A673 (cell line): Measurements from ENCODE around the gene PLPP2. TPM values are rescaled to one million over a fixed set of nuclear protein-coding genes. Genes with fewer than 3 reads are reported as not detected.
A peak's percentile ranks its signal among the peaks of the same experiment; 100 is the strongest.

Experiments used
- BruUV-seq: library from RNA; stranded (reverse); fragments of 400-500 nt; replicated peaks from 2 replicates; lab custom pipeline; 2021; lab: Mats Ljungman, UMichigan
- CTCF ChIA-PET: fragments of 300-600 bp; sonication (Branson Sonifier 250); formaldehyde crosslinking; loops from one replicate; lab custom pipeline; 2022; ENCODE audit warnings: antibody characterized with exemption; lab: Charles Lee
- POLR2A ChIA-PET: fragments of 300-600 bp; sonication (Branson Sonifier 250); formaldehyde crosslinking; loops from one replicate; lab custom pipeline; 2022; ENCODE audit warnings: antibody characterized with exemption; ENCODE audit not compliant: low non-redundant PET; lab: Charles Lee
- DNase-seq: peaks from one replicate; pipeline ENCODE4 v3.0.0-alpha.2; 2015; ENCODE audit warnings: low spot score
- H3K27ac ChIP-seq: fragments of 200-600 bp; sonication (generic); 2 replicates; pipeline ENCODE4 v1.5.1; 2016; ENCODE audit warnings: mixed run types, low read depth, mild to moderate bottlenecking, mixed read lengths, antibody characterized with exemption, low read length; ENCODE audit not compliant: poor library complexity, severe bottlenecking
- H3K27me3 ChIP-seq: fragments of 200-600 bp; sonication (generic); replicated peaks from 2 replicates; pipeline ENCODE4 v1.6.1; 2017; ENCODE audit warnings: mixed run types, low read depth, mild to moderate bottlenecking, mixed read lengths, antibody characterized with exemption, low read length; ENCODE audit not compliant: insufficient read depth, poor library complexity
- H3K36me3 ChIP-seq: fragments of 200-600 bp; sonication (generic); 2 replicates; pipeline ENCODE4 v1.6.1; 2016; ENCODE audit warnings: mixed run types, mild to moderate bottlenecking, mixed read lengths, antibody characterized with exemption, low read length; ENCODE audit not compliant: insufficient read depth, poor library complexity, severe bottlenecking
- H3K4me1 ChIP-seq: fragments of 200-600 bp; sonication (generic); 2 replicates; pipeline ENCODE4 v1.6.1; 2017; ENCODE audit warnings: mixed run types, mild to moderate bottlenecking, mixed read lengths, antibody characterized with exemption, low read length; ENCODE audit not compliant: insufficient read depth, poor library complexity, severe bottlenecking
- H3K4me3 ChIP-seq: fragments of 200-600 bp; sonication (generic); 2 replicates; pipeline ENCODE4 v1.5.1; 2016; ENCODE audit warnings: low read depth, mixed run types, mild to moderate bottlenecking, mixed read lengths, low read length; ENCODE audit not compliant: poor library complexity, severe bottlenecking
- H3K9me3 ChIP-seq: fragments of 200-600 bp; sonication (generic); 2 replicates; pipeline ENCODE4 v1.6.1; 2016; ENCODE audit warnings: mixed run types, low read depth, mild to moderate bottlenecking, mixed read lengths, antibody characterized with exemption, low read length; ENCODE audit not compliant: poor library complexity, severe bottlenecking
- CTCF ChIP-seq: fragments of 300-800, 200-600 bp; sonication (generic); conservative IDR thresholded peaks from 2 replicates; pipeline ENCODE4 v1.5.1; 2017; ENCODE audit warnings: low read depth, mild to moderate bottlenecking, antibody characterized with exemption, low read length, moderate library complexity, mixed read lengths
- EZH2 ChIP-seq: fragments of 200-600 bp; sonication (generic); IDR thresholded peaks from 2 replicates; pipeline ENCODE4 v1.6.1; 2017; ENCODE audit warnings: borderline replicate concordance, low read depth, mild to moderate bottlenecking, mixed read lengths, antibody characterized with exemption, low read length; ENCODE audit not compliant: poor library complexity, severe bottlenecking
- intact Hi-C: fragments of 100-400 bp; cut with micrococcal nuclease; formaldehyde crosslinking; loops from one replicate; pipeline ENCODE4 v1.10.0; 2022; ENCODE audit not compliant: unreplicated experiment
- total RNA-seq: library from RNA; stranded (reverse); gene quantifications from 2 replicates; pipeline ENCODE4 v1.2.3, GENCODE V29; 2021

Gene PLPP2
- total RNA-seq, 1 experiment from 2014 or later: 2.6 TPM

- no peaks in the 10 kb centered on the region for H3K9me3 ChIP-seq
- H3K4me3 ChIP-seq: no peak overlapping the region
- TF ChIP-seq EZH2 (no peak), CTCF (0 out of 2 replicates have a peak, but pooled peaks have one; percentile 12)
- no peaks in the 10 kb centered on the region for H3K27me3 ChIP-seq
- no TSS peak for BruUV-seq
- ChIA-PET CTCF (no interaction called here), POLR2A (no interaction called here)
- peaks cover 37% of the 10 kb centered on the region for H3K36me3 ChIP-seq
- no peaks in the 10 kb centered on the region for H3K4me1 ChIP-seq
- intact Hi-C loops: no loop called here
- DNase-seq: no peak
- no peak overlapping the region for H3K27ac ChIP-seq
Observed at GRCh38 chr19:317710-318508, 26.7 kb upstream of the PLPP2 start.

GRCh38 chr19:315811-316210 is 24.6 kb upstream of the PLPP2 start:
- no peak for TF ChIP-seq EZH2
- no peak for TF ChIP-seq CTCF
- Histone ChIP-seq H3K9me3 (no peaks in the 10 kb centered on the region), H3K27ac (no peak overlapping the region), H3K36me3 (peaks cover 22% of the 10 kb centered on the region), H3K27me3 (no peaks in the 10 kb centered on the region), H3K4me1 (no peaks in the 10 kb centered on the region), H3K4me3 (no peak overlapping the region)
- ChIA-PET POLR2A (no interaction called here), CTCF (no interaction called here)
- BruUV-seq: no TSS peak
- intact Hi-C loops: no loop called here
- no peak for DNase-seq

GRCh38 chr19:313988-314815 is 23.0 kb upstream of the PLPP2 start:
- ChIA-PET CTCF (no interaction called here), POLR2A (no interaction called here)
- H3K4me3 ChIP-seq: no peak overlapping the region
- no peak for DNase-seq
- H3K36me3 ChIP-seq: peaks cover 18% of the 10 kb centered on the region
- intact Hi-C loops: no loop called here
- H3K27ac ChIP-seq: no peak overlapping the region
- no peaks in the 10 kb centered on the region for H3K9me3 ChIP-seq
- H3K27me3 ChIP-seq: no peaks in the 10 kb centered on the region
- TF ChIP-seq CTCF (no peak), EZH2 (no peak)
- no TSS peak for BruUV-seq
- H3K4me1 ChIP-seq: no peaks in the 10 kb centered on the region
